Measurements from ENCODE around the gene CREB5. TPM values are rescaled to one million over a fixed set of nuclear protein-coding genes. Genes with fewer than 3 reads are reported as not detected.

The CREB5 gene
- total and polyA plus RNA-seq, 2 of the 13 experiments (the other 11 are each of a cell fraction or from before 2014, with no cell fraction given), result 0.38 to 0.71 TPM

DNA sequence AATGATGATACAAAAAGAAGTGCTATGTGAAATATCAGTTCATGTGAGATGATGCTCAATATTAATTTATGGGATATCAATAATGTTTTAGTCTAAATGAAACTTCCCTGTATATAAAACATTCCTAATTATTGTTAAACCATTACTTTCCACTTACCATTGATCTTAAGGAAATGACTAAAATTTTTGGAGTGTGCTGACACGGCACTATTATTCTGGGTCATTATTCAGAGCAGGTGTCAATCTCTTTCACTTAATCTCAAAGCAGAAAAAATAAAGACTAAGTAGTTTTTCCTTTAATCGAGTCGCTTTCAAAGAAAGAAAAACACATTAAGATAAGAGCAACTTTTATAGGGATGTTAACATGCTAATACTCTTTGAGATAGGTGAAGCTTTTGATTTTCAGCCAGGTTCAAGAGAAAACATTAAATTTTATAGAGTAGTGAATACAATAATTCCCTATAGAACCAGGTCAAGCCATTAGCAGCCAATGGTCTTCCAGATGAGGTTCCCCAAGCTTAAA, 11.4 kb upstream of the CREB5 start (continued):
- TF ChIP-seq, protein P1, sequence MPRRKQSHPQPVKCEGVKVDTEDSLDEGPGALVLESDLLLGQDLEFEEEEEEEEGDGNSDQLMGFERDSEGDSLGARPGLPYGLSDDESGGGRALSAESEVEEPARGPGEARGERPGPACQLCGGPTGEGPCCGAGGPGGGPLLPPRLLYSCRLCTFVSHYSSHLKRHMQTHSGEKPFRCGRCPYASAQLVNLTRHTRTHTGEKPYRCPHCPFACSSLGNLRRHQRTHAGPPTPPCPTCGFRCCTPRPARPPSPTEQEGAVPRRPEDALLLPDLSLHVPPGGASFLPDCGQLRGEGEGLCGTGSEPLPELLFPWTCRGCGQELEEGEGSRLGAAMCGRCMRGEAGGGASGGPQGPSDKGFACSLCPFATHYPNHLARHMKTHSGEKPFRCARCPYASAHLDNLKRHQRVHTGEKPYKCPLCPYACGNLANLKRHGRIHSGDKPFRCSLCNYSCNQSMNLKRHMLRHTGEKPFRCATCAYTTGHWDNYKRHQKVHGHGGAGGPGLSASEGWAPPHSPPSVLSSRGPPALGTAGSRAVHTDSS (CRISPR knock-in tag; conservative IDR thresholded peaks at IDR 0.05), result no peak
- no peak for TF ChIP-seq KDM4B (CRISPR knock-in tag; IDR thresholded peaks at IDR 0.05)
- TF ChIP-seq PCBP1 (IDR thresholded peaks at IDR 0.05; ENCODE audit: borderline replicate concordance, low read depth, low read length), result no peak
- TF ChIP-seq, protein P2, sequence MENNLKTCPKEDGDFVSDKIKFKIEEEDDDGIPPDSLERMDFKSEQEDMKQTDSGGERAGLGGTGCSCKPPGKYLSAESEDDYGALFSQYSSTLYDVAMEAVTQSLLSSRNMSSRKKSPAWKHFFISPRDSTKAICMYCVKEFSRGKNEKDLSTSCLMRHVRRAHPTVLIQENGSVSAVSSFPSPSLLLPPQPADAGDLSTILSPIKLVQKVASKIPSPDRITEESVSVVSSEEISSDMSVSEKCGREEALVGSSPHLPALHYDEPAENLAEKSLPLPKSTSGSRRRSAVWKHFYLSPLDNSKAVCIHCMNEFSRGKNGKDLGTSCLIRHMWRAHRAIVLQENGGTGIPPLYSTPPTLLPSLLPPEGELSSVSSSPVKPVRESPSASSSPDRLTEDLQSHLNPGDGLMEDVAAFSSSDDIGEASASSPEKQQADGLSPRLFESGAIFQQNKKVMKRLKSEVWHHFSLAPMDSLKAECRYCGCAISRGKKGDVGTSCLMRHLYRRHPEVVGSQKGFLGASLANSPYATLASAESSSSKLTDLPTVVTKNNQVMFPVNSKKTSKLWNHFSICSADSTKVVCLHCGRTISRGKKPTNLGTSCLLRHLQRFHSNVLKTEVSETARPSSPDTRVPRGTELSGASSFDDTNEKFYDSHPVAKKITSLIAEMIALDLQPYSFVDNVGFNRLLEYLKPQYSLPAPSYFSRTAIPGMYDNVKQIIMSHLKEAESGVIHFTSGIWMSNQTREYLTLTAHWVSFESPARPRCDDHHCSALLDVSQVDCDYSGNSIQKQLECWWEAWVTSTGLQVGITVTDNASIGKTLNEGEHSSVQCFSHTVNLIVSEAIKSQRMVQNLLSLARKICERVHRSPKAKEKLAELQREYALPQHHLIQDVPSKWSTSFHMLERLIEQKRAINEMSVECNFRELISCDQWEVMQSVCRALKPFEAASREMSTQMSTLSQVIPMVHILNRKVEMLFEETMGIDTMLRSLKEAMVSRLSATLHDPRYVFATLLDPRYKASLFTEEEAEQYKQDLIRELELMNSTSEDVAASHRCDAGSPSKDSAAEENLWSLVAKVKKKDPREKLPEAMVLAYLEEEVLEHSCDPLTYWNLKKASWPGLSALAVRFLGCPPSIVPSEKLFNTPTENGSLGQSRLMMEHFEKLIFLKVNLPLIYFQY (CRISPR knock-in tag; IDR thresholded peaks at IDR 0.05; ENCODE audit: borderline replicate concordance), result no peak
- no peak for TF ChIP-seq REXO4 (CRISPR knock-in tag; IDR thresholded peaks at IDR 0.05; ENCODE audit: borderline replicate concordance)
- TF ChIP-seq, protein P3, sequence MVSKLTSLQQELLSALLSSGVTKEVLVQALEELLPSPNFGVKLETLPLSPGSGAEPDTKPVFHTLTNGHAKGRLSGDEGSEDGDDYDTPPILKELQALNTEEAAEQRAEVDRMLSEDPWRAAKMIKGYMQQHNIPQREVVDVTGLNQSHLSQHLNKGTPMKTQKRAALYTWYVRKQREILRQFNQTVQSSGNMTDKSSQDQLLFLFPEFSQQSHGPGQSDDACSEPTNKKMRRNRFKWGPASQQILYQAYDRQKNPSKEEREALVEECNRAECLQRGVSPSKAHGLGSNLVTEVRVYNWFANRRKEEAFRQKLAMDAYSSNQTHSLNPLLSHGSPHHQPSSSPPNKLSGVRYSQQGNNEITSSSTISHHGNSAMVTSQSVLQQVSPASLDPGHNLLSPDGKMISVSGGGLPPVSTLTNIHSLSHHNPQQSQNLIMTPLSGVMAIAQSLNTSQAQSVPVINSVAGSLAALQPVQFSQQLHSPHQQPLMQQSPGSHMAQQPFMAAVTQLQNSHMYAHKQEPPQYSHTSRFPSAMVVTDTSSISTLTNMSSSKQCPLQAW (CRISPR knock-in tag; IDR thresholded peaks at IDR 0.05), result no peak
- TF ChIP-seq, protein P4, sequence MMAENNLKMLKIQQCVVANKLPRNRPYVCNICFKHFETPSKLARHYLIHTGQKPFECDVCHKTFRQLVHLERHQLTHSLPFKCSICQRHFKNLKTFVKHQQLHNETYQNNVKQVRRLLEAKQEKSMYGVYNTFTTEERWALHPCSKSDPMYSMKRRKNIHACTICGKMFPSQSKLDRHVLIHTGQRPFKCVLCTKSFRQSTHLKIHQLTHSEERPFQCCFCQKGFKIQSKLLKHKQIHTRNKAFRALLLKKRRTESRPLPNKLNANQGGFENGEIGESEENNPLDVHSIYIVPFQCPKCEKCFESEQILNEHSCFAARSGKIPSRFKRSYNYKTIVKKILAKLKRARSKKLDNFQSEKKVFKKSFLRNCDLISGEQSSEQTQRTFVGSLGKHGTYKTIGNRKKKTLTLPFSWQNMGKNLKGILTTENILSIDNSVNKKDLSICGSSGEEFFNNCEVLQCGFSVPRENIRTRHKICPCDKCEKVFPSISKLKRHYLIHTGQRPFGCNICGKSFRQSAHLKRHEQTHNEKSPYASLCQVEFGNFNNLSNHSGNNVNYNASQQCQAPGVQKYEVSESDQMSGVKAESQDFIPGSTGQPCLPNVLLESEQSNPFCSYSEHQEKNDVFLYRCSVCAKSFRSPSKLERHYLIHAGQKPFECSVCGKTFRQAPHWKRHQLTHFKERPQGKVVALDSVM (CRISPR knock-in tag; IDR thresholded peaks at IDR 0.05), result no peak
- no peak for TF ChIP-seq ZNF232 (CRISPR knock-in tag; IDR thresholded peaks at IDR 0.05; ENCODE audit: borderline replicate concordance)
- no peak for TF ChIP-seq ZFAT (CRISPR knock-in tag; conservative IDR thresholded peaks at IDR 0.05)
- TF ChIP-seq, protein P5, sequence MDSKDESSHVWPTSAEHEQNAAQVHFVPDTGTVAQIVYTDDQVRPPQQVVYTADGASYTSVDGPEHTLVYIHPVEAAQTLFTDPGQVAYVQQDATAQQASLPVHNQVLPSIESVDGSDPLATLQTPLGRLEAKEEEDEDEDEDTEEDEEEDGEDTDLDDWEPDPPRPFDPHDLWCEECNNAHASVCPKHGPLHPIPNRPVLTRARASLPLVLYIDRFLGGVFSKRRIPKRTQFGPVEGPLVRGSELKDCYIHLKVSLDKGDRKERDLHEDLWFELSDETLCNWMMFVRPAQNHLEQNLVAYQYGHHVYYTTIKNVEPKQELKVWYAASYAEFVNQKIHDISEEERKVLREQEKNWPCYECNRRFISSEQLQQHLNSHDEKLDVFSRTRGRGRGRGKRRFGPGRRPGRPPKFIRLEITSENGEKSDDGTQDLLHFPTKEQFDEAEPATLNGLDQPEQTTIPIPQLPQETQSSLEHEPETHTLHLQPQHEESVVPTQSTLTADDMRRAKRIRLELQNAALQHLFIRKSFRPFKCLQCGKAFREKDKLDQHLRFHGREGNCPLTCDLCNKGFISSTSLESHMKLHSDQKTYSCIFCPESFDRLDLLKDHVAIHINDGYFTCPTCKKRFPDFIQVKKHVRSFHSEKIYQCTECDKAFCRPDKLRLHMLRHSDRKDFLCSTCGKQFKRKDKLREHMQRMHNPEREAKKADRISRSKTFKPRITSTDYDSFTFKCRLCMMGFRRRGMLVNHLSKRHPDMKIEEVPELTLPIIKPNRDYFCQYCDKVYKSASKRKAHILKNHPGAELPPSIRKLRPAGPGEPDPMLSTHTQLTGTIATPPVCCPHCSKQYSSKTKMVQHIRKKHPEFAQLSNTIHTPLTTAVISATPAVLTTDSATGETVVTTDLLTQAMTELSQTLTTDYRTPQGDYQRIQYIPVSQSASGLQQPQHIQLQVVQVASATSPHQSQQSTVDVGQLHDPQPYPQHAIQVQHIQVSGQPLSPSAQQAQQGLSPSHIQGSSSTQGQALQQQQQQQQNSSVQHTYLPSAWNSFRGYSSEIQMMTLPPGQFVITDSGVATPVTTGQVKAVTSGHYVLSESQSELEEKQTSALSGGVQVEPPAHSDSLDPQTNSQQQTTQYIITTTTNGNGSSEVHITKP (CRISPR knock-in tag; IDR thresholded peaks at IDR 0.05; ENCODE audit: low read depth), result no peak
